EL (cell line): ENCODE results near the gene STIM2.
A peak's percentile ranks its signal among the peaks of the same experiment; 100 is the strongest.
"Not testable (repeated sequence)": the region's sequence is repeated elsewhere in the genome, so short reads cannot be mapped to it uniquely, and the experiment has no call there.

Source experiments
- DNase-seq: peaks from one replicate; pipeline ENCODE4 v3.0.0-alpha.2; 2016

Gene STIM2

GRCh38 chr4:26860157-26860921, at the start of gene STIM2:
STIM2 (plus strand) TSS chr4:26860841.
- peak; percentile 97 for DNase-seq

GRCh38 chr4:26811571-26811970, 49.1 kb upstream of the STIM2 start:
- DNase-seq: not testable (repeated sequence)

- no peak for DNase-seq
Observed at GRCh38 chr4:26812049-26812714, 48.5 kb upstream of the STIM2 start.

GRCh38 chr4:26813698-26814097, 46.9 kb upstream of the STIM2 start:
- DNase-seq: no peak

- no peak for DNase-seq
Observed at GRCh38 chr4:26815199-26815598, 45.4 kb upstream of the STIM2 start.

- DNase-seq: no peak
Observed at GRCh38 chr4:26815706-26816105, 44.9 kb upstream of the STIM2 start.

- DNase-seq: no peak
Observed at GRCh38 chr4:26819026-26819425, 41.6 kb upstream of the STIM2 start.

GRCh38 chr4:26819478-26820095, 41.1 kb upstream of the STIM2 start:
- no peak for DNase-seq

- no peak for DNase-seq
Observed at GRCh38 chr4:26820346-26820745, 40.3 kb upstream of the STIM2 start.

GRCh38 chr4:26821031-26821430, 39.6 kb upstream of the STIM2 start:
- DNase-seq: no peak

- DNase-seq: no peak
Observed at GRCh38 chr4:26821677-26822503, 38.8 kb upstream of the STIM2 start.

GRCh38 chr4:26822546-26822945, 38.1 kb upstream of the STIM2 start:
- no peak for DNase-seq

- DNase-seq: not testable (repeated sequence)
Observed at GRCh38 chr4:26822974-26823373, 37.7 kb upstream of the STIM2 start.

- no peak for DNase-seq
Observed at GRCh38 chr4:26823583-26823982, 37.1 kb upstream of the STIM2 start.

- no peak for DNase-seq
Observed at GRCh38 chr4:26824667-26825066, 36.0 kb upstream of the STIM2 start.

- no peak for DNase-seq
Observed at GRCh38 chr4:26826721-26827120, 33.9 kb upstream of the STIM2 start.

- DNase-seq: not testable (repeated sequence)
Observed at GRCh38 chr4:26827336-26827735, 33.3 kb upstream of the STIM2 start.

GRCh38 chr4:26827798-26828197, 32.8 kb upstream of the STIM2 start:
- no peak for DNase-seq

GRCh38 chr4:26829018-26829417, 31.6 kb upstream of the STIM2 start:
- no peak for DNase-seq

GRCh38 chr4:26830033-26830432, 30.6 kb upstream of the STIM2 start:
- no peak for DNase-seq

- no peak for DNase-seq
Observed at GRCh38 chr4:26830701-26831100, 29.9 kb upstream of the STIM2 start.

- no peak for DNase-seq
Observed at GRCh38 chr4:26836539-26836938, 24.1 kb upstream of the STIM2 start.
